ENCODE data around the gene RNF32. TPM values are rescaled to one million over a fixed set of nuclear protein-coding genes. Genes with fewer than 3 reads are reported as not detected.

RNF32 gene
- total RNA-seq, 4 donors from 2014 or later, result 0.29 to 1.1 (median 0.83) TPM; not detected in 1

DNA sequence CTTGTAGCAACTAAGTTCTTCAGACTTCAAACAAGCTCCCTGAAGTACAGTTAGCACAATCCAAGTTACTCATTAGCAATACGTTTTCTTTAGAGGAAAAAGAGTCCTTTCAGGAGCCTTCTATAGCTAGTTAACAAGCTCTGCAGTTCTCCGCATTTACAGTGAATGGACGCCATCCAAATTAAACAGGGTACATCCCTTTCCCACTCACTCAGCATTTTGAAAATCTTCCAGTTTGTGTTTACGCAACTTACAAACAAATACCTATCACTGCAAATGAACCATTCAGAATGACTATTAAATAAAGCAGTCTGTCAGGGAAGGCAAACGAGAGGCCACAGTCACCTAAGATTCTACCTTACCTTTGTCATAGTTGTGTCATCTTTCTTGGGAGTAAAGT lies 84.5 kb downstream of the RNF32 start:
- TF ChIP-seq, protein P1, sequence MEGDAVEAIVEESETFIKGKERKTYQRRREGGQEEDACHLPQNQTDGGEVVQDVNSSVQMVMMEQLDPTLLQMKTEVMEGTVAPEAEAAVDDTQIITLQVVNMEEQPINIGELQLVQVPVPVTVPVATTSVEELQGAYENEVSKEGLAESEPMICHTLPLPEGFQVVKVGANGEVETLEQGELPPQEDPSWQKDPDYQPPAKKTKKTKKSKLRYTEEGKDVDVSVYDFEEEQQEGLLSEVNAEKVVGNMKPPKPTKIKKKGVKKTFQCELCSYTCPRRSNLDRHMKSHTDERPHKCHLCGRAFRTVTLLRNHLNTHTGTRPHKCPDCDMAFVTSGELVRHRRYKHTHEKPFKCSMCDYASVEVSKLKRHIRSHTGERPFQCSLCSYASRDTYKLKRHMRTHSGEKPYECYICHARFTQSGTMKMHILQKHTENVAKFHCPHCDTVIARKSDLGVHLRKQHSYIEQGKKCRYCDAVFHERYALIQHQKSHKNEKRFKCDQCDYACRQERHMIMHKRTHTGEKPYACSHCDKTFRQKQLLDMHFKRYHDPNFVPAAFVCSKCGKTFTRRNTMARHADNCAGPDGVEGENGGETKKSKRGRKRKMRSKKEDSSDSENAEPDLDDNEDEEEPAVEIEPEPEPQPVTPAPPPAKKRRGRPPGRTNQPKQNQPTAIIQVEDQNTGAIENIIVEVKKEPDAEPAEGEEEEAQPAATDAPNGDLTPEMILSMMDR (IDR thresholded peaks at IDR 0.05), result no peak
- no peak for TF ChIP-seq POLR2A (IDR thresholded peaks at IDR 0.05; ENCODE audit: low read depth)
- TF ChIP-seq EP300 (IDR thresholded peaks at IDR 0.05), result no peak
- TF ChIP-seq POLR2AphosphoS5 (IDR thresholded peaks at IDR 0.05), result no peak
- DNase-seq (ENCODE audit: extremely low spot score), result no peak
- Histone ChIP-seq H3K4me1 (no peaks in the 10 kb centered on the region), H3K27ac (replicated peaks in 1 of 4) (no peak overlapping the region), H3K9me3 (no peaks in the 10 kb centered on the region), H3K36me3 (peaks cover 0 to 19% (median 0%) of the 10 kb centered on the region in 4 donors), H3K4me3 (no peak overlapping the region), H3K27me3 (no peaks in the 10 kb centered on the region)
- 94% methylated on average over 5 of the region's 5 CpGs for WGBS
- intact Hi-C loops (cut with DNase I), result no loop called here

DNA sequence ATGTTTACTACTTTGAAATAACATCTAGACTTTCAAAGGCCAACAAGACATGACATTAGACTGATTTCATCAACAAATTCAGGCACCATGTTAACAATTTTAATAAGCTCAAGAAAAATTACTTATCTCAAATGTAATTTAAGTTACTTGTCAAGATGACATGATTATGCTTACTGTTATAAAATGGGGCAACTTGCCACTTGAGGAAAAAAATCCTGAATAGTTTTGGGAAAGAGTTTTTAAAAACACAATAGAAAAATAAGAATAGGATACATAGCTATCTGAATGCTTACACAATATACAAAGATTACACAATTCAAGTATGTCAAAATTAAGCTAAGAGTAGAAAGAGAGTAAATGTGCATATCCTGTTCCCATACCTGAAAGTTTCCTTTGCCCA lies 85.4 kb downstream of the RNF32 start:
- TF ChIP-seq POLR2AphosphoS5 (IDR thresholded peaks at IDR 0.05) (no peak), EP300 (IDR thresholded peaks at IDR 0.05) (no peak), POLR2A (IDR thresholded peaks at IDR 0.05; ENCODE audit: low read depth) (no peak)
- TF ChIP-seq, protein P1 (IDR thresholded peaks at IDR 0.05), result no peak
- Histone ChIP-seq H3K27ac (replicated peaks in 1 of 4) (no peak overlapping the region), H3K36me3 (peaks cover 0 to 19% (median 0%) of the 10 kb centered on the region in 4 donors), H3K9me3 (no peaks in the 10 kb centered on the region), H3K4me1 (no peaks in the 10 kb centered on the region), H3K4me3 (no peak overlapping the region), H3K27me3 (no peaks in the 10 kb centered on the region)
- no peak for DNase-seq (ENCODE audit: extremely low spot score)
- intact Hi-C loops (cut with DNase I), result no loop called here
